ENCODE measurements around the gene FHAD1. TPM values are rescaled to one million over a fixed set of nuclear protein-coding genes. Genes with fewer than 3 reads are reported as not detected.

The FHAD1 gene
- total and polyA plus RNA-seq, 8 donors = 0.75 to 5.5 (median 2.1) TPM

- Histone ChIP-seq H3K36me3 (no peaks in the 10 kb centered on the region), H3K9me3 (no peaks in the 10 kb centered on the region), H3K27me3 (no peaks in the 10 kb centered on the region), H3K4me1 (peaks cover 25 to 33% (median 31%) of the 10 kb centered on the region in 3 donors), H3K4me3 (no peak overlapping the region), H3K27ac (no peak overlapping the region)
- 93% methylated on average over 10 of the region's 10 CpGs for WGBS, 2 donors
- TF ChIP-seq CTCF (IDR thresholded peaks at IDR 0.05) = no peak
- no peak for DNase-seq
- intact Hi-C loops (cut with DNase I) = no loop called here
- no peak for ATAC-seq
- no peak for FAIRE-seq
These were observed 33.4 kb downstream of the FHAD1 start for GRCh38 chr1:15280416-15280815.

GRCh38 chr1:15282038-15282437, 35.0 kb downstream of the FHAD1 start:
- no peak for TF ChIP-seq CTCF (IDR thresholded peaks at IDR 0.05)
- Histone ChIP-seq H3K9me3 (no peaks in the 10 kb centered on the region), H3K4me3 (no peak overlapping the region), H3K4me1 (peaks cover 28 to 35% (median 28%) of the 10 kb centered on the region in 3 donors), H3K27me3 (no peaks in the 10 kb centered on the region), H3K27ac (peak overlapping the region in 1 of 4 donors; percentile 78), H3K36me3 (no peaks in the 10 kb centered on the region)
- no peak for FAIRE-seq
- 49 to 51% methylated on average over 2 of the region's 2 CpGs for WGBS, 2 donors
- intact Hi-C loops (cut with DNase I) = no loop called here
- ATAC-seq = no peak
- no peak for DNase-seq

DNA sequence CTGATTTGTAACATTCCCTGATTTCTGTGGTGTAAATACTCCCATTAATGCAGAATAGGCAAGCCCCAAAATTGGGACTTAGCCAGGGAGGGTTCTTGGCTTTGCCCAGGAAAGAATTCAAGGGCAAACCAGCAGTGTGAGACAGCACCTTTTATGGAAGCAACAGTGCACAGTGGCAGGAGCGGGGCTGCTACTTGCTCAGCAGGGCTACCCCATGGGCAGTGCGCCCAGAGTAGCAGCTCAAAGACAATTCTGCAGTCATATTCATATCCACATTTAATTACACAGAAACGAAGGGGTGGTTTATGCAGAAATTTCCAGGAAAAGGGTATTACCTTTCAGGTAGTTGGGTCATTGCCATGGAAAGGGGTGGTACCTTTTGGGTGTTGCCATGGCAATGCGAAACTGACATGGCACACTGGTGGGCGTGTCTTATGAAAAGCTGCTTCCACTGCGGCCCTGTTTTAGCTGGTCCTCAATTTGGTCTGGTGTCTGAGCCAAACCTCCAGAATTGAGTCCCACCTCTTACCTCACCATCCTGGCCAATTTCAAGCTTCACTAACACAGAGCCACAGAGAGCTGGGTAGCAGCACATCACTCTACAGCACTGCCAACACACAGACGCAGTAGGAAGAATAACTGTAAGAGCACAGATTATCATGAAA, 35.9 kb downstream of the FHAD1 start:
- no peak for TF ChIP-seq CTCF (IDR thresholded peaks at IDR 0.05)
- Histone ChIP-seq H3K9me3 (no peaks in the 10 kb centered on the region), H3K4me3 (no peak overlapping the region), H3K36me3 (no peaks in the 10 kb centered on the region), H3K27me3 (no peaks in the 10 kb centered on the region), H3K27ac (peak overlapping the region in 2 of 4 donors; percentile 76 to 78), H3K4me1 (peaks cover 28 to 35% (median 28%) of the 10 kb centered on the region in 3 donors)
- DNase-seq = peak in 4 of 6 donors; percentile 55 to 71 (median 64)
- FAIRE-seq = no peak
- intact Hi-C loops (cut with DNase I) = no loop called here
- peak; percentile 11 to 51 (median 40) for ATAC-seq
- WGBS, 2 donors = 40 to 54% methylated on average over 7 of the region's 7 CpGs

DNA sequence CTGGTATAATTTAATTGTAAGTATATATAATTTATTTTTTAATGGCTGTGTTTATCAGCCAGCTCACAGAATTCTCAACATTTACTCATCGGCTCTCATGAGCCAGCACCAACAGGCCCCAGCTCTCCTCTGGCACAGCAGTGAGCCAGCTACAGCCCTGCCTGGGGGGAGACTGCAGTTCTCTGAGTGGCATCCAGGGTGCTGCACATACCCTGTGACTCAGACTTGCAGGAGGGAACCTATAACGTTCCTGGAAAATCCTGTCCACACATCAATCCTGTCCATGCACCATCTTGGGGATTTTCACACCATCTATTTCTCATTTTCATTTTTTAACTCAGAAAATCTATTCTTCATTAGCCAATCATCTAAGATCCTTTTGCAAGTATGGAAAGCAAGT, 36.5 kb downstream of the FHAD1 start:
- ATAC-seq (peak in 2 of 4 donors; percentile 10 to 51), DNase-seq (peak in 1 of 6 donors; percentile 36), FAIRE-seq (no peak)
- no peaks in the 10 kb centered on the region for H3K36me3 ChIP-seq
- peak overlapping the region in 3 of 4 donors; percentile 72 to 78 (median 76) for H3K27ac ChIP-seq
- 27 to 70% methylated on average over 2 of the region's 2 CpGs for WGBS, 2 donors
- peak in 1 of 4 donors; percentile 16 for TF ChIP-seq CTCF (IDR thresholded peaks at IDR 0.05)
- peaks cover 28 to 35% (median 28%) of the 10 kb centered on the region in 3 donors for H3K4me1 ChIP-seq
- H3K9me3 ChIP-seq = no peaks in the 10 kb centered on the region
- no peaks in the 10 kb centered on the region for H3K27me3 ChIP-seq
- no peak overlapping the region for H3K4me3 ChIP-seq
- intact Hi-C loops (cut with DNase I) = no loop called here

DNA sequence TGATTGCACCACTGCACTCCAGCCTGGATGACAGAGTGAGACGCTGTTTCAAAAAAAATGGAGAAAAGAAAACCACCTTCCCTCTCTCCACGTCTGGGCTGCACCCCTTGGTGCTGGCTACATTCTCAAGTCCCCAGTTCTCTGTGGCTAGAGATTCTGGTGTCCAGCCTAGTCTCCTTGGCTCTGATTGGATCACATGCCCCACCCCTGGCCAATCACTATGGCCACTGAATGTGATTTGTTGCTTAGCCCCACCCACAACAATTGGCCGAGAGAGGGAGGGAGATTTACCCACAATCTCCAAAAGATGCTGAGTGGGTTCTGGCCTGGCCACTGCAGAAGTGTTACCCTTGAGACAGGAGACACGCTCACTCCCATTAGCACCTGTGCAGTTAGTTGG, 39.4 kb downstream of the FHAD1 start:
- DNase-seq = no peak
- Histone ChIP-seq H3K27ac (no peak overlapping the region), H3K27me3 (no peaks in the 10 kb centered on the region), H3K4me3 (no peak overlapping the region), H3K36me3 (no peaks in the 10 kb centered on the region), H3K9me3 (no peaks in the 10 kb centered on the region), H3K4me1 (peaks cover 28 to 35% (median 28%) of the 10 kb centered on the region in 3 donors)
- no peak for ATAC-seq
- FAIRE-seq = no peak
- intact Hi-C loops (cut with DNase I) = no loop called here
- WGBS, 2 donors = 84 to 88% methylated on average over 4 of the region's 4 CpGs
- TF ChIP-seq CTCF (IDR thresholded peaks at IDR 0.05) = no peak

Measured in pancreas (tissue), 10 donors.